ENCODE data around the gene GDPD5. TPM values are rescaled to one million over a fixed set of nuclear protein-coding genes. Genes with fewer than 3 reads are reported as not detected.
A peak's percentile ranks its signal among the peaks of the same experiment; 100 is the strongest.

The GDPD5 gene
- total RNA-seq, 1 donor from 2014 or later = 9.7 TPM

DNA sequence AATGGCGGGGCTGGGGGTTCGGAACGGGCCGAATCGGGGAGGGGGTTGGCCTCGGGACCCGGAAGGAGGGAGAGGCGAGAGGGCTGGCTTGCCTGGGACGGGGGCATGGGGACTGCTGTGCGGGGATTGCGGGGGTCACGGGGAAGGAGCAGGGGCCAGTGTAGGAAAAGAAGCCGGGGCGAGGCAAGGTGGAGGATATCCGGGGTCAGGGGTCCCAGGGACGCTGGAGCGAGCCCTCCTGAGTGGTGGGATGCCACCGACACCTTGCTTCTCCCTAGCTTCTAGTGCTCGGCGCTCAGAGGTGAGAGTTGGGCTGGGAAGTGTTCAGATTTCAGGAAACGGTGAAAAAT is 426 bp upstream of the GDPD5 start:
- Mint-ChIP-seq H3K27me3 (ENCODE audit: insufficient read depth) (peaks cover 27% of the 10 kb centered on the region), H3K36me3 (ENCODE audit: low read depth) (no peaks in the 10 kb centered on the region), H3K4me1 (ENCODE audit: low read depth) (peaks cover 17% of the 10 kb centered on the region), H3K4me3 (peak overlapping the region; percentile 81), H3K9me3 (no peaks in the 10 kb centered on the region), H3K27ac (peak overlapping the region; percentile 10)
- intact Hi-C loops (cut with micrococcal nuclease) = loop anchor here (1.0 kb wide), 2 partner anchors 36 to 127 kb away; partner anchors contain the start of genes RPS3 and SERPINH1
- DNase-seq (ENCODE audit: low spot score) = no peak

- peak overlapping the region; percentile 82 for H3K4me3 Mint-ChIP-seq
- no peaks in the 10 kb centered on the region for H3K9me3 Mint-ChIP-seq
- peaks cover 27% of the 10 kb centered on the region for H3K27me3 Mint-ChIP-seq (ENCODE audit: insufficient read depth)
- intact Hi-C loops (cut with micrococcal nuclease) = loop anchor here (2.0 kb wide), 2 partner anchors 32 to 50 kb away; no protein-coding TSS in a partner anchor
- no peak overlapping the region for H3K27ac Mint-ChIP-seq
- peaks cover 17% of the 10 kb centered on the region for H3K4me1 Mint-ChIP-seq (ENCODE audit: low read depth)
- H3K36me3 Mint-ChIP-seq (ENCODE audit: low read depth) = no peaks in the 10 kb centered on the region
- DNase-seq (ENCODE audit: low spot score) = no peak
Observed at GRCh38 chr11:75524665-75525432, 892 bp downstream of the GDPD5 start.

DNA sequence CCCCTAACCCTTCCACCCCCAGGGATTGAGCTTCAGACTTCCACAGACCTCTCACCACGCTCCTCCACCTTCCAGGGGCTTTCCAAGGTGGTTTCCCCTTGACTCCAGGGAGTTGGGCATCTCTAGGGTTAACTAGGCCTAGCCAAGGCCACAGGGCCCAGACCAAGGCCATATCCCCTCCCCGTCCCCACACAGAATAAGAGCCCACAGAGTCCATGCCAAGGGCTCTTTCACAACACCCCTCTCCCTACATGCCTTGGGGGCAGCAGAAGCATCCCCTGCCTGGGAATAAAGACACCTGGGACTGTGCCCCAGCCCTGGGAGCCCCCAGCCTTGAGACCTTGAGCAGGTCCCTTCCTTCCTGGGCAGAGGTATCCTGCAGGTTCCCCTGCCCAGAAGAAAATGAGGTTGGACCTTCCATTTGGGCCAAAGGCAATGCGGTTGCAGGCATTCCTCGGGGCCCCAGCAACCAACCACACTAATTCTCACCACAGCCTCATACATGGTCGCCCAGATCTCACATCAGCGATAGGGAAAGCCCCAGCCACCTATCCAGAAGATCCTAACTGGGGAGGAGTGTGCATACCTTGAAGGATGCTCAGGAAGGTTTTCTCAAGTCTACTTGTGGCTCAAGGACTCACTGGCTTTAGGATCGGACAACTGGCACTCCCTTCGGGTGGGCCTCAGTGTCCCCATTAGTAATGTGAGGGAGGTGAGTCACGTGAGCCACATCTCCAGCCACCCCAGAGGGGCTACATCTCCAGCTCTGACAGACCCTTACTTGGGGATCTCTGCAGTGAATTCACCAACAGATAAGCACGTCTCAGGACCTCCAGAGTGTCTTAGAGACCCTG is 1.7 kb downstream of the GDPD5 start:
- peaks cover 23% of the 10 kb centered on the region for H3K27me3 Mint-ChIP-seq (ENCODE audit: insufficient read depth)
- peaks cover 17% of the 10 kb centered on the region for H3K4me1 Mint-ChIP-seq (ENCODE audit: low read depth)
- intact Hi-C loops (cut with micrococcal nuclease) = loop anchor here (2.0 kb wide), 2 partner anchors 31 to 49 kb away; no protein-coding TSS in a partner anchor
- no peak for DNase-seq (ENCODE audit: low spot score)
- no peaks in the 10 kb centered on the region for H3K9me3 Mint-ChIP-seq
- H3K36me3 Mint-ChIP-seq (ENCODE audit: low read depth) = no peaks in the 10 kb centered on the region
- H3K27ac Mint-ChIP-seq = no peak overlapping the region
- H3K4me3 Mint-ChIP-seq = peak overlapping the region; percentile 82

DNA sequence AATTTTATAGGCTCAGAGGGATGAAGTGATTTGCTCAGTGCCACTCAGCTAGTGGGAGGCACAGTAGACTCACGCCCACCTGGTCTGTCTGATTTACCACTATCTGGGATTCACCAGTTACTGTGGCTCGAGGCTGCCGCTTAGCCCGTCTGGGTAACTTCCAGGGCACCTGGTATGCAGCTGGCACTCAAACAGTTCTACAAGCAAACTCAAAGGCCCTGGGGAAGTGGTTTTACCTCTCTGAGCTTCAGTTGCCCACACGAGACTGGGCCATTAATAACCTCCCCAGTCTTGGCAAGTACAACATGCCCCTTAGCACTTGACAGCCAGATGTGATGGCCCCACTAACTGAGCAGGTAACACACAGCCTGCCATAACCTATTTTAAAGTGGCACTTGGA is 2.6 kb downstream of the GDPD5 start:
- H3K27ac Mint-ChIP-seq = no peak overlapping the region
- peak overlapping the region; percentile 19 for H3K4me3 Mint-ChIP-seq
- H3K27me3 Mint-ChIP-seq (ENCODE audit: insufficient read depth) = peaks cover 21% of the 10 kb centered on the region
- intact Hi-C loops (cut with micrococcal nuclease) = no loop called here
- H3K4me1 Mint-ChIP-seq (ENCODE audit: low read depth) = peaks cover 17% of the 10 kb centered on the region
- no peaks in the 10 kb centered on the region for H3K9me3 Mint-ChIP-seq
- DNase-seq (ENCODE audit: low spot score) = no peak
- no peaks in the 10 kb centered on the region for H3K36me3 Mint-ChIP-seq (ENCODE audit: low read depth)

DNA sequence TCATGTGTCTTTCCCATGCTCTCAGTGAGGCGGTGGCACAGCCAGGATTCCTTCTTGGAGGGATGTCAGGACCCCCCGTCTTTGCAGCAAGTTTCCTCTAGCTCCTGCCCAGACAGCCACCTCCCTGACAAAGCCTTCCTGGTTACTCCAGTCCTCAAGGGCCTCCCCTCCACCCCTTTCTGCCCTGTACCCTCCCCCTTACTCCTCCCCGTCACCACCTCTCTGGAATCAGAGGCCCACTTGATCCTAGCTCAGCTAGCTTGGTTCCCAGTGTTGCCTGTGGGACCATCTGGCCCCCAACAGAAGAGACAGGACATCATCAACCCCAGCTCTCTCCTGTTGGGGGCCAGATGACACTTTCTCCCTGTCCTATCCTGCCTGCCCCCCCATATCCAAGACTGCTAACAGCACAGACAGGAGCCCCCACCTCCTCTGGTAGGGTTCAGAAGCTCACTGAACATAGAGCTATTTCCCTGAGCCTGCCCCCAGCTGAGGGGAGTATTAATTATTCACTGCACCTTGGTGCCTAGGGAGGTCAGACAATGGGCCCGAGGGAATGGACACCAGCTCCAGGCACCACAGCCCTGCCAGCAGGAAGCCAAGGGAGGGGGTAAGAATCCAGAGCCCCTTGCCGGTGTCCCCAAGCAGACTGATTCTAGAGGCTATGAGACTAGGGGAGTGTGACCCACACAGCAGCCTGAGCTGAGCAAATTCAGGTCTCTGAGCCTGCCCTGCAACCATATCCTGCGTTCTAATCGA is 3.3 kb downstream of the GDPD5 start:
- H3K27me3 Mint-ChIP-seq (ENCODE audit: insufficient read depth) = peaks cover 21% of the 10 kb centered on the region
- no peak overlapping the region for H3K27ac Mint-ChIP-seq
- H3K4me1 Mint-ChIP-seq (ENCODE audit: low read depth) = peaks cover 22% of the 10 kb centered on the region
- intact Hi-C loops (cut with micrococcal nuclease) = no loop called here
- DNase-seq (ENCODE audit: low spot score) = no peak
- H3K9me3 Mint-ChIP-seq = no peaks in the 10 kb centered on the region
- no peaks in the 10 kb centered on the region for H3K36me3 Mint-ChIP-seq (ENCODE audit: low read depth)
- H3K4me3 Mint-ChIP-seq = no peak overlapping the region

DNA sequence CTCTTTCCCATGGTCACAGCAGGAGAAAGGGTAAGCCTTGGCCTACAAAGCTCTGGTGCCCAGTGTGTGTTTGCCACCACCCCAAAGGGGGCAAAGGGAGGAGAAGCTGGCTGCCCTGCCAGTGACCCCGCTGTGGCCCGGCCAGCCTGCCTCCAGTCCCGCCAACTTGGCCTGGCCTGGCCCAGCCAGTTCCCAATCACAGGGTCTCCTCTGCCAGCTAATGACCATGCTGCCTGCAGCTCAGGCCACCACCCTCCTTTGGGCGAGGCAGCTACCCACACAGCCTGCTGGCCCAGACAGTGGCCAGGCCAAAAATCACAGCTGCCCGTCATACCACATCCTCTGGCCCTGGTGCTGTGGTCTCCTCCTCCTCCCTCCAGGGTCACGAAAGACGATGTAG is 5.1 kb downstream of the GDPD5 start:
- H3K4me1 Mint-ChIP-seq (ENCODE audit: low read depth) = peaks cover 31% of the 10 kb centered on the region
- peaks cover 13% of the 10 kb centered on the region for H3K27me3 Mint-ChIP-seq (ENCODE audit: insufficient read depth)
- peaks cover 1% of the 10 kb centered on the region for H3K36me3 Mint-ChIP-seq (ENCODE audit: low read depth)
- no peak overlapping the region for H3K4me3 Mint-ChIP-seq
- intact Hi-C loops (cut with micrococcal nuclease) = no loop called here
- no peak overlapping the region for H3K27ac Mint-ChIP-seq
- H3K9me3 Mint-ChIP-seq = no peaks in the 10 kb centered on the region
- no peak for DNase-seq (ENCODE audit: low spot score)

GRCh38 chr11:75518771-75519653 is 6.7 kb downstream of the GDPD5 start:
- intact Hi-C loops (cut with micrococcal nuclease) = no loop called here
- Mint-ChIP-seq H3K9me3 (no peaks in the 10 kb centered on the region), H3K27me3 (ENCODE audit: insufficient read depth) (peaks cover 6% of the 10 kb centered on the region), H3K4me3 (no peak overlapping the region), H3K4me1 (ENCODE audit: low read depth) (peaks cover 22% of the 10 kb centered on the region), H3K36me3 (ENCODE audit: low read depth) (peaks cover 1% of the 10 kb centered on the region), H3K27ac (no peak overlapping the region)
- no peak for DNase-seq (ENCODE audit: low spot score)

- intact Hi-C loops (cut with micrococcal nuclease) = no loop called here
- H3K4me3 Mint-ChIP-seq = no peak overlapping the region
Observed at GRCh38 chr11:75518204-75518549, 7.6 kb downstream of the GDPD5 start.

GRCh38 chr11:75516886-75517285 is 8.9 kb downstream of the GDPD5 start:
- DNase-seq (ENCODE audit: low spot score) = no peak
- peaks cover 7% of the 10 kb centered on the region for H3K27me3 Mint-ChIP-seq (ENCODE audit: insufficient read depth)
- H3K27ac Mint-ChIP-seq = no peak overlapping the region
- H3K9me3 Mint-ChIP-seq = no peaks in the 10 kb centered on the region
- H3K4me3 Mint-ChIP-seq = no peak overlapping the region
- peaks cover 14% of the 10 kb centered on the region for H3K4me1 Mint-ChIP-seq (ENCODE audit: low read depth)
- intact Hi-C loops (cut with micrococcal nuclease) = no loop called here
- peaks cover 1% of the 10 kb centered on the region for H3K36me3 Mint-ChIP-seq (ENCODE audit: low read depth)

More at GRCh38 chr11:75518204-75518549, 7.6 kb downstream of the GDPD5 start:
- H3K9me3 Mint-ChIP-seq = no peaks in the 10 kb centered on the region
- H3K27ac Mint-ChIP-seq = no peak overlapping the region
- peaks cover 6% of the 10 kb centered on the region for H3K27me3 Mint-ChIP-seq (ENCODE audit: insufficient read depth)
- peaks cover 14% of the 10 kb centered on the region for H3K4me1 Mint-ChIP-seq (ENCODE audit: low read depth)
- no peak for DNase-seq (ENCODE audit: low spot score)
- H3K36me3 Mint-ChIP-seq (ENCODE audit: low read depth) = peaks cover 1% of the 10 kb centered on the region

DNA sequence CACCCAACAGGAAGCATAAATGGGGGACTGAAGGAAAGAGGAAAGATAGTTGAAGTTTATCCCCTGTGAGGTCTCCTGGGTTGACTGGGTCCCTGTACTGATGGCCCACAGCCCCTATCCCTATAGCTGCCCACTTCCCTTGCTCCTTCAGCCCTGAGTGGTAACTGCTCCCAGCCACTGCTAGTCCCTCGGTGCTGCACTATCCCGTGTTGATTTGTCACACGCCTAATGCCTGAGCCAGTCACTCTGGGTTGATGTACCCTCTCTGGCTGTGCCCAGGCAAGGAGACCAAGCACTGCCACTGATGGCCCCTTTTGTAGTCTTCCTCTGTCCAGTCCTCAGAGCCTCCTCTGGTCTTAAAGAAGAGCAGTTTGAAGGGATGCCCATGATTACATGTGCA is 9.6 kb downstream of the GDPD5 start:
- H3K27me3 Mint-ChIP-seq (ENCODE audit: insufficient read depth) = peaks cover 8% of the 10 kb centered on the region
- H3K4me1 Mint-ChIP-seq (ENCODE audit: low read depth) = peaks cover 14% of the 10 kb centered on the region
- intact Hi-C loops (cut with micrococcal nuclease) = no loop called here
- peaks cover 1% of the 10 kb centered on the region for H3K36me3 Mint-ChIP-seq (ENCODE audit: low read depth)
- H3K27ac Mint-ChIP-seq = no peak overlapping the region
- no peak for DNase-seq (ENCODE audit: low spot score)
- H3K9me3 Mint-ChIP-seq = no peaks in the 10 kb centered on the region
- H3K4me3 Mint-ChIP-seq = no peak overlapping the region

GRCh38 chr11:75514596-75514995 is 11.1 kb downstream of the GDPD5 start:
- Mint-ChIP-seq H3K27ac (peak overlapping the region; percentile 18), H3K4me1 (ENCODE audit: low read depth) (peaks cover 14% of the 10 kb centered on the region), H3K4me3 (no peak overlapping the region), H3K9me3 (no peaks in the 10 kb centered on the region), H3K36me3 (ENCODE audit: low read depth) (peaks cover 1% of the 10 kb centered on the region), H3K27me3 (ENCODE audit: insufficient read depth) (peaks cover 8% of the 10 kb centered on the region)
- intact Hi-C loops (cut with micrococcal nuclease) = no loop called here
- DNase-seq (ENCODE audit: low spot score) = no peak

- H3K4me3 Mint-ChIP-seq = no peak overlapping the region
- H3K27ac Mint-ChIP-seq = no peak overlapping the region
- peaks cover 1% of the 10 kb centered on the region for H3K36me3 Mint-ChIP-seq (ENCODE audit: low read depth)
- DNase-seq (ENCODE audit: low spot score) = no peak
- no peaks in the 10 kb centered on the region for H3K9me3 Mint-ChIP-seq
- peaks cover 6% of the 10 kb centered on the region for H3K27me3 Mint-ChIP-seq (ENCODE audit: insufficient read depth)
- H3K4me1 Mint-ChIP-seq (ENCODE audit: low read depth) = peaks cover 17% of the 10 kb centered on the region
- intact Hi-C loops (cut with micrococcal nuclease) = no loop called here
Observed at GRCh38 chr11:75513250-75513649, 12.5 kb downstream of the GDPD5 start.
